ENCODE data around the gene GBA2. TPM values are rescaled to one million over a fixed set of nuclear protein-coding genes. Genes with fewer than 3 reads are reported as not detected.

The GBA2 gene
- total and polyA plus RNA-seq, 2 experiments from 2014 or later, result 32.1 to 80.1 TPM

DNA sequence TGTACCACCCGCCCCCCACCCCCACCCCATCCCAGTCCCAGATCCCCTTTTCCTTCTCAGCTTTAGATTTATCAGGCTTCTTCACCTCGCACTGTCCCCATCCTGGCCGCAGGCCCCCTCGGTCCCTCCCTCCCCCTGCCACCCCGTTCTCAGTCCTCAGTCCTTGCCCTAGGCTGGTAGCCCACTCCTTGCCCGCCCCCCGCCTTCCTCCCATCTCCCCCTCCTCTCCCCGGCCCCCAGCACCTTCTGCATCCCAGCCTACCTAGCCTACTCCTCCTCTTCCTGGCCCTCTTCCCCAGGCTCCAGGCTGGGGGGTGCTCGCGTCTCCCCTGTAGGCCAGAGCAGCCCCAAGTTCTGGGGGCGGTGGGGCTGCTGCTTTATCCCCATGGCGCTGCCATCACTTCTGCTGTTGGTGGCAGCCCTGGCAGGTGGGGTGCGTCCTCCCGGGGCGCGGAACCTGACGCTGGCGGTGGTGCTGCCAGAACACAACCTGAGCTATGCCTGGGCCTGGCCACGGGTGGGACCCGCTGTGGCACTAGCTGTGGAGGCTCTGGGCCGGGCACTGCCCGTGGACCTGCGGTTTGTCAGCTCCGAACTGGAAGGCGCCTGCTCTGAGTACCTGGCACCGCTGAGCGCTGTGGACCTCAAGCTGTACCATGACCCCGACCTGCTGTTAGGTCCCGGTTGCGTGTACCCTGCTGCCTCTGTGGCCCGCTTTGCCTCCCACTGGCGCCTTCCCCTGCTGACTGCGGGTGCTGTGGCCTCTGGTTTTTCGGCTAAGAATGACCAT lies 43.2 kb upstream of the GBA2 start:
- no peak overlapping the region for H2AFZ ChIP-seq
- no peak for DNase-seq (ENCODE audit: low spot score)
- H3K36me3 ChIP-seq (ENCODE audit: insufficient read depth), result 0 out of 2 replicates have a peak, but pooled peaks cover 3% of the 10 kb centered on the region
- H3K9me2 ChIP-seq (ENCODE audit: insufficient read depth), result no peaks in the 10 kb centered on the region
- H3K4me2 ChIP-seq, result peak overlapping the region; percentile 76
- H3K79me2 ChIP-seq (replicated peaks; ENCODE audit: insufficient read depth), result no peaks in the 10 kb centered on the region
- no peaks in the 10 kb centered on the region for H3K9me3 Mint-ChIP-seq
- no peak overlapping the region for H3K27ac ChIP-seq (ENCODE audit: low read depth)
- 0 out of 2 replicates have a peak, but pooled peaks cover 3% of the 10 kb centered on the region for H3F3A ChIP-seq (replicated peaks; ENCODE audit: low read depth)
- H3K4me3 Mint-ChIP-seq, result peak overlapping the region; percentile 65
- peaks cover 7% of the 10 kb centered on the region; the same call in 1 of the 2 replicates for H3K27me3 ChIP-seq (ENCODE audit: insufficient read depth)
- peak; percentile 2 for ATAC-seq
- peaks cover 14% of the 10 kb centered on the region for H3K27me3 Mint-ChIP-seq (ENCODE audit: insufficient read depth, low read depth, poor library complexity)
- peaks cover 23% of the 10 kb centered on the region for H3K4me1 Mint-ChIP-seq
- H3K4me3 ChIP-seq, result peak overlapping the region; percentile 61
- H3K4me1 ChIP-seq (ENCODE audit: insufficient read depth), result peaks cover 15% of the 10 kb centered on the region
- no peak overlapping the region for H3K27ac Mint-ChIP-seq
- H3K36me3 Mint-ChIP-seq (ENCODE audit: low read depth), result peaks cover 5% of the 10 kb centered on the region; the same call in 1 of the 3 replicates
- no peak for TF ChIP-seq NANOG (IDR thresholded peaks at IDR 0.05; ENCODE audit: borderline replicate concordance)
- no peak for TF ChIP-seq JUNB (IDR thresholded peaks at IDR 0.05; ENCODE audit: unreplicated experiment)
- no peak for TF ChIP-seq STAT1 (IDR thresholded peaks at IDR 0.05; ENCODE audit: unreplicated experiment)
- TF ChIP-seq POLR2AphosphoS5 (IDR thresholded peaks at IDR 0.05; ENCODE audit: low read depth), result no peak
- TF ChIP-seq, protein P1, sequence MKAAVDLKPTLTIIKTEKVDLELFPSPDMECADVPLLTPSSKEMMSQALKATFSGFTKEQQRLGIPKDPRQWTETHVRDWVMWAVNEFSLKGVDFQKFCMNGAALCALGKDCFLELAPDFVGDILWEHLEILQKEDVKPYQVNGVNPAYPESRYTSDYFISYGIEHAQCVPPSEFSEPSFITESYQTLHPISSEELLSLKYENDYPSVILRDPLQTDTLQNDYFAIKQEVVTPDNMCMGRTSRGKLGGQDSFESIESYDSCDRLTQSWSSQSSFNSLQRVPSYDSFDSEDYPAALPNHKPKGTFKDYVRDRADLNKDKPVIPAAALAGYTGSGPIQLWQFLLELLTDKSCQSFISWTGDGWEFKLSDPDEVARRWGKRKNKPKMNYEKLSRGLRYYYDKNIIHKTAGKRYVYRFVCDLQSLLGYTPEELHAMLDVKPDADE (IDR thresholded peaks at IDR 0.05), result no peak
- no peak for TF ChIP-seq ZNF331 (CRISPR knock-in tag; IDR thresholded peaks at IDR 0.05; ENCODE audit: low read depth)
- TF ChIP-seq, protein P2, sequence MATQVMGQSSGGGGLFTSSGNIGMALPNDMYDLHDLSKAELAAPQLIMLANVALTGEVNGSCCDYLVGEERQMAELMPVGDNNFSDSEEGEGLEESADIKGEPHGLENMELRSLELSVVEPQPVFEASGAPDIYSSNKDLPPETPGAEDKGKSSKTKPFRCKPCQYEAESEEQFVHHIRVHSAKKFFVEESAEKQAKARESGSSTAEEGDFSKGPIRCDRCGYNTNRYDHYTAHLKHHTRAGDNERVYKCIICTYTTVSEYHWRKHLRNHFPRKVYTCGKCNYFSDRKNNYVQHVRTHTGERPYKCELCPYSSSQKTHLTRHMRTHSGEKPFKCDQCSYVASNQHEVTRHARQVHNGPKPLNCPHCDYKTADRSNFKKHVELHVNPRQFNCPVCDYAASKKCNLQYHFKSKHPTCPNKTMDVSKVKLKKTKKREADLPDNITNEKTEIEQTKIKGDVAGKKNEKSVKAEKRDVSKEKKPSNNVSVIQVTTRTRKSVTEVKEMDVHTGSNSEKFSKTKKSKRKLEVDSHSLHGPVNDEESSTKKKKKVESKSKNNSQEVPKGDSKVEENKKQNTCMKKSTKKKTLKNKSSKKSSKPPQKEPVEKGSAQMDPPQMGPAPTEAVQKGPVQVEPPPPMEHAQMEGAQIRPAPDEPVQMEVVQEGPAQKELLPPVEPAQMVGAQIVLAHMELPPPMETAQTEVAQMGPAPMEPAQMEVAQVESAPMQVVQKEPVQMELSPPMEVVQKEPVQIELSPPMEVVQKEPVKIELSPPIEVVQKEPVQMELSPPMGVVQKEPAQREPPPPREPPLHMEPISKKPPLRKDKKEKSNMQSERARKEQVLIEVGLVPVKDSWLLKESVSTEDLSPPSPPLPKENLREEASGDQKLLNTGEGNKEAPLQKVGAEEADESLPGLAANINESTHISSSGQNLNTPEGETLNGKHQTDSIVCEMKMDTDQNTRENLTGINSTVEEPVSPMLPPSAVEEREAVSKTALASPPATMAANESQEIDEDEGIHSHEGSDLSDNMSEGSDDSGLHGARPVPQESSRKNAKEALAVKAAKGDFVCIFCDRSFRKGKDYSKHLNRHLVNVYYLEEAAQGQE (IDR thresholded peaks at IDR 0.05; ENCODE audit: unreplicated experiment), result no peak
- TF ChIP-seq, protein P3, sequence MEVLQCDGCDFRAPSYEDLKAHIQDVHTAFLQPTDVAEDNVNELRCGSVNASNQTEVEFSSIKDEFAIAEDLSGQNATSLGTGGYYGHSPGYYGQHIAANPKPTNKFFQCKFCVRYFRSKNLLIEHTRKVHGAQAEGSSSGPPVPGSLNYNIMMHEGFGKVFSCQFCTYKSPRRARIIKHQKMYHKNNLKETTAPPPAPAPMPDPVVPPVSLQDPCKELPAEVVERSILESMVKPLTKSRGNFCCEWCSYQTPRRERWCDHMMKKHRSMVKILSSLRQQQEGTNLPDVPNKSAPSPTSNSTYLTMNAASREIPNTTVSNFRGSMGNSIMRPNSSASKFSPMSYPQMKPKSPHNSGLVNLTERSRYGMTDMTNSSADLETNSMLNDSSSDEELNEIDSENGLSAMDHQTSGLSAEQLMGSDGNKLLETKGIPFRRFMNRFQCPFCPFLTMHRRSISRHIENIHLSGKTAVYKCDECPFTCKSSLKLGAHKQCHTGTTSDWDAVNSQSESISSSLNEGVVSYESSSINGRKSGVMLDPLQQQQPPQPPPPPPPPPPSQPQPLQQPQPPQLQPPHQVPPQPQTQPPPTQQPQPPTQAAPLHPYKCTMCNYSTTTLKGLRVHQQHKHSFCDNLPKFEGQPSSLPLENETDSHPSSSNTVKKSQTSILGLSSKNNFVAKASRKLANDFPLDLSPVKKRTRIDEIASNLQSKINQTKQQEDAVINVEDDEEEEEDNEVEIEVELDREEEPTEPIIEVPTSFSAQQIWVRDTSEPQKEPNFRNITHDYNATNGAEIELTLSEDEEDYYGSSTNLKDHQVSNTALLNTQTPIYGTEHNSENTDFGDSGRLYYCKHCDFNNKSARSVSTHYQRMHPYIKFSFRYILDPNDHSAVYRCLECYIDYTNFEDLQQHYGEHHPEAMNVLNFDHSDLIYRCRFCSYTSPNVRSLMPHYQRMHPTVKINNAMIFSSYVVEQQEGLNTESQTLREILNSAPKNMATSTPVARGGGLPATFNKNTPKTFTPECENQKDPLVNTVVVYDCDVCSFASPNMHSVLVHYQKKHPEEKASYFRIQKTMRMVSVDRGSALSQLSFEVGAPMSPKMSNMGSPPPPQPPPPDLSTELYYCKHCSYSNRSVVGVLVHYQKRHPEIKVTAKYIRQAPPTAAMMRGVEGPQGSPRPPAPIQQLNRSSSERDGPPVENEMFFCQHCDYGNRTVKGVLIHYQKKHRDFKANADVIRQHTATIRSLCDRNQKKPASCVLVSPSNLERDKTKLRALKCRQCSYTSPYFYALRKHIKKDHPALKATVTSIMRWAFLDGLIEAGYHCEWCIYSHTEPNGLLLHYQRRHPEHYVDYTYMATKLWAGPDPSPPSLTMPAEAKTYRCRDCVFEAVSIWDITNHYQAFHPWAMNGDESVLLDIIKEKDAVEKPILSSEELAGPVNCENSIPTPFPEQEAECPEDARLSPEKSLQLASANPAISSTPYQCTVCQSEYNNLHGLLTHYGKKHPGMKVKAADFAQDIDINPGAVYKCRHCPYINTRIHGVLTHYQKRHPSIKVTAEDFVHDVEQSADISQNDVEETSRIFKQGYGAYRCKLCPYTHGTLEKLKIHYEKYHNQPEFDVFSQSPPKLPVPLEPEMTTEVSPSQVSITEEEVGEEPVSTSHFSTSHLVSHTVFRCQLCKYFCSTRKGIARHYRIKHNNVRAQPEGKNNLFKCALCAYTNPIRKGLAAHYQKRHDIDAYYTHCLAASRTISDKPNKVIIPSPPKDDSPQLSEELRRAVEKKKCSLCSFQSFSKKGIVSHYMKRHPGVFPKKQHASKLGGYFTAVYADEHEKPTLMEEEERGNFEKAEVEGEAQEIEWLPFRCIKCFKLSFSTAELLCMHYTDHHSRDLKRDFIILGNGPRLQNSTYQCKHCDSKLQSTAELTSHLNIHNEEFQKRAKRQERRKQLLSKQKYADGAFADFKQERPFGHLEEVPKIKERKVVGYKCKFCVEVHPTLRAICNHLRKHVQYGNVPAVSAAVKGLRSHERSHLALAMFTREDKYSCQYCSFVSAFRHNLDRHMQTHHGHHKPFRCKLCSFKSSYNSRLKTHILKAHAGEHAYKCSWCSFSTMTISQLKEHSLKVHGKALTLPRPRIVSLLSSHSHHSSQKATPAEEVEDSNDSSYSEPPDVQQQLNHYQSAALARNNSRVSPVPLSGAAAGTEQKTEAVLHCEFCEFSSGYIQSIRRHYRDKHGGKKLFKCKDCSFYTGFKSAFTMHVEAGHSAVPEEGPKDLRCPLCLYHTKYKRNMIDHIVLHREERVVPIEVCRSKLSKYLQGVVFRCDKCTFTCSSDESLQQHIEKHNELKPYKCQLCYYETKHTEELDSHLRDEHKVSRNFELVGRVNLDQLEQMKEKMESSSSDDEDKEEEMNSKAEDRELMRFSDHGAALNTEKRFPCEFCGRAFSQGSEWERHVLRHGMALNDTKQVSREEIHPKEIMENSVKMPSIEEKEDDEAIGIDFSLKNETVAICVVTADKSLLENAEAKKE (CRISPR knock-in tag; IDR thresholded peaks at IDR 0.05), result no peak
- H4K20me1 ChIP-seq (replicated peaks; ENCODE audit: insufficient read depth), result no peaks in the 10 kb centered on the region; the same call in 1 of the 2 replicates

Data from GM23338 (cell line).